Fibroblast of lung (primary cell): Measurements from ENCODE around the gene RBM28. TPM values are rescaled to one million over a fixed set of nuclear protein-coding genes. Genes with fewer than 3 reads are reported as not detected.

Source experiments
- DNase-seq, 2 donors: peaks; one replicate each; pipeline versions ENCODE4 v3.0.0 to v3.0.0-alpha.2; 2010; ENCODE audit warnings: low read depth in 2 of 2
- H2AFZ ChIP-seq: 2 replicates; pipeline ENCODE4 v1.5.1; 2012; ENCODE audit warnings: low read length, control low read depth, inconsistent platforms
- H3K27ac ChIP-seq: 2 replicates; pipeline ENCODE4 v1.5.1; 2011; ENCODE audit warnings: low read length, control low read depth; ENCODE audit not compliant: insufficient read depth
- H3K27me3 ChIP-seq: 2 replicates; pipeline ENCODE4 v1.5.1; 2011; ENCODE audit warnings: mild to moderate bottlenecking, low read length; ENCODE audit not compliant: control insufficient read depth, insufficient read depth
- H3K36me3 ChIP-seq: 2 replicates; pipeline ENCODE4 v1.5.1; 2011; ENCODE audit warnings: low read length; ENCODE audit not compliant: control insufficient read depth, insufficient read depth
- H3K4me1 ChIP-seq: 2 replicates; pipeline ENCODE4 v1.5.1; 2011; ENCODE audit warnings: low read length; ENCODE audit not compliant: control insufficient read depth, insufficient read depth; ENCODE audit errors: extremely low read depth
- H3K4me2 ChIP-seq: 2 replicates; pipeline ENCODE4 v1.5.1; 2011; ENCODE audit warnings: low read length, control low read depth; ENCODE audit not compliant: insufficient read depth; ENCODE audit errors: extremely low read depth
- H3K4me3 ChIP-seq, 4 experiments: fragments of 200-600 bp in 1 of 4; sonication (generic) in 1 of 4; replicated peaks in 1 of 4; 2 replicates each; pipeline ENCODE4 v1.5.1; 2011 to 2016; ENCODE audit warnings: low read length in 4 of 4, low read depth in 3 of 4, mild to moderate bottlenecking in 3 of 4, control low read depth in 2 of 4, inconsistent platforms in 1 of 4, mixed read lengths in 1 of 4; ENCODE audit not compliant: insufficient read depth in 1 of 4; ENCODE audit errors: control extremely low read depth in 1 of 4
- H3K79me2 ChIP-seq: 2 replicates; pipeline ENCODE4 v1.5.1; 2012; ENCODE audit warnings: mild to moderate bottlenecking, low read length, inconsistent platforms; ENCODE audit not compliant: control insufficient read depth, insufficient read depth
- H3K9ac ChIP-seq: 2 replicates; pipeline ENCODE4 v1.5.1; 2011; ENCODE audit warnings: mild to moderate bottlenecking, low read length, control low read depth; ENCODE audit not compliant: insufficient read depth
- H3K9me3 ChIP-seq: 2 replicates; pipeline ENCODE4 v1.5.1; 2012; ENCODE audit warnings: low read depth, low read length; ENCODE audit not compliant: control insufficient read depth, insufficient read depth
- H4K20me1 ChIP-seq: 2 replicates; pipeline ENCODE4 v1.5.1; 2011; ENCODE audit warnings: low read length; ENCODE audit not compliant: control insufficient read depth, insufficient read depth; ENCODE audit errors: extremely low read depth
- EZH2 ChIP-seq: IDR thresholded peaks from 2 replicates; pipeline ENCODE4 v1.5.1; 2012; ENCODE audit warnings: low read length, control low read depth, mild to moderate bottlenecking; ENCODE audit errors: missing control alignments
- polyA plus RNA-seq, 2 donors: library from polyadenylated mRNA; depleted of rRNA in 1 of 2; stranded (reverse) in 1 of 2; unstranded in 1 of 2; fragments of >200 nt; gene quantifications; 2 replicates each; pipeline ENCODE4 v1.2.1, GENCODE V29; 2011 to 2012; ENCODE audit warnings: missing spikeins in 1 of 2
- total RNA-seq: library from RNA; depleted of rRNA; stranded (reverse); fragments of >200 nt; gene quantifications from 2 replicates; pipeline ENCODE4 v1.2.1, GENCODE V29; 2014
- TF ChIP-seq, protein P1 (sequence below), 2 donors: IDR thresholded peaks in 1 of 2; conservative IDR thresholded peaks in 1 of 2; 1 replicate in 1 of 2; 2 replicates in 1 of 2; pipeline ENCODE4 v1.5.1; 2011 to 2012; ENCODE audit warnings: low read length in 2 of 2, control low read depth in 1 of 2, inconsistent platforms in 1 of 2, low read depth in 1 of 2, mild to moderate bottlenecking in 1 of 2

RBM28 gene
- total and polyA plus RNA-seq, 2 donors (not counting 1 experiment from before 2014, with no cell fraction given) = 11.2 to 22.9 TPM

DNA sequence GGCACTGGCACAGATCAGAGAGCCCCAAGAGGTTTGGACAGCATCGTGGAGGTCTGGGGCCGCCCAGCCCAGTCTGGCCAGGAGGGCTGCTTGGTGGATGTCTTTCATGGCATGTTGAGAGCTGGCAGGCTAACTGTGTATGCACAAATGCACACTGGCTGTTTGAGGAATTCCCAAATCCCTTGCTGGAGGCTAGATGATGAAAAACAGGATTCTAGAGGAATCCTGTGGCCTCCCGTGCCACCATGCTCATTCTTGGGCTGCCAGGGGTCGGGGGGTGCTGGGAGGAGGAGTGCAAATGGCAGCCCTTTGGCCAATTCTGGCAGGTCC lies 76.1 kb downstream of the RBM28 start:
- no peaks in the 10 kb centered on the region for H3K9me3 ChIP-seq
- no peaks in the 10 kb centered on the region for H3K79me2 ChIP-seq
- H3K9ac ChIP-seq = no peak overlapping the region
- TF ChIP-seq, protein P1, sequence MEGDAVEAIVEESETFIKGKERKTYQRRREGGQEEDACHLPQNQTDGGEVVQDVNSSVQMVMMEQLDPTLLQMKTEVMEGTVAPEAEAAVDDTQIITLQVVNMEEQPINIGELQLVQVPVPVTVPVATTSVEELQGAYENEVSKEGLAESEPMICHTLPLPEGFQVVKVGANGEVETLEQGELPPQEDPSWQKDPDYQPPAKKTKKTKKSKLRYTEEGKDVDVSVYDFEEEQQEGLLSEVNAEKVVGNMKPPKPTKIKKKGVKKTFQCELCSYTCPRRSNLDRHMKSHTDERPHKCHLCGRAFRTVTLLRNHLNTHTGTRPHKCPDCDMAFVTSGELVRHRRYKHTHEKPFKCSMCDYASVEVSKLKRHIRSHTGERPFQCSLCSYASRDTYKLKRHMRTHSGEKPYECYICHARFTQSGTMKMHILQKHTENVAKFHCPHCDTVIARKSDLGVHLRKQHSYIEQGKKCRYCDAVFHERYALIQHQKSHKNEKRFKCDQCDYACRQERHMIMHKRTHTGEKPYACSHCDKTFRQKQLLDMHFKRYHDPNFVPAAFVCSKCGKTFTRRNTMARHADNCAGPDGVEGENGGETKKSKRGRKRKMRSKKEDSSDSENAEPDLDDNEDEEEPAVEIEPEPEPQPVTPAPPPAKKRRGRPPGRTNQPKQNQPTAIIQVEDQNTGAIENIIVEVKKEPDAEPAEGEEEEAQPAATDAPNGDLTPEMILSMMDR (conservative IDR thresholded peaks at IDR 0.05 in 1 of 2, IDR thresholded peaks at IDR 0.05 in 1 of 2; ENCODE audit: low read depth in 1 of 2, low read length in 2 of 2) = no peak
- no peak for TF ChIP-seq EZH2
- H3K27me3 ChIP-seq = peaks cover 21% of the 10 kb centered on the region
- peak overlapping the region in 1 of 4 experiments; percentile 37 for H3K4me3 ChIP-seq
- H2AFZ ChIP-seq = no peak overlapping the region
- peaks cover 8% of the 10 kb centered on the region for H3K4me1 ChIP-seq
- no peaks in the 10 kb centered on the region for H4K20me1 ChIP-seq
- no peak overlapping the region for H3K27ac ChIP-seq
- no peaks in the 10 kb centered on the region for H3K36me3 ChIP-seq
- peak overlapping the region; percentile 90 for H3K4me2 ChIP-seq
- DNase-seq = no peak

DNA sequence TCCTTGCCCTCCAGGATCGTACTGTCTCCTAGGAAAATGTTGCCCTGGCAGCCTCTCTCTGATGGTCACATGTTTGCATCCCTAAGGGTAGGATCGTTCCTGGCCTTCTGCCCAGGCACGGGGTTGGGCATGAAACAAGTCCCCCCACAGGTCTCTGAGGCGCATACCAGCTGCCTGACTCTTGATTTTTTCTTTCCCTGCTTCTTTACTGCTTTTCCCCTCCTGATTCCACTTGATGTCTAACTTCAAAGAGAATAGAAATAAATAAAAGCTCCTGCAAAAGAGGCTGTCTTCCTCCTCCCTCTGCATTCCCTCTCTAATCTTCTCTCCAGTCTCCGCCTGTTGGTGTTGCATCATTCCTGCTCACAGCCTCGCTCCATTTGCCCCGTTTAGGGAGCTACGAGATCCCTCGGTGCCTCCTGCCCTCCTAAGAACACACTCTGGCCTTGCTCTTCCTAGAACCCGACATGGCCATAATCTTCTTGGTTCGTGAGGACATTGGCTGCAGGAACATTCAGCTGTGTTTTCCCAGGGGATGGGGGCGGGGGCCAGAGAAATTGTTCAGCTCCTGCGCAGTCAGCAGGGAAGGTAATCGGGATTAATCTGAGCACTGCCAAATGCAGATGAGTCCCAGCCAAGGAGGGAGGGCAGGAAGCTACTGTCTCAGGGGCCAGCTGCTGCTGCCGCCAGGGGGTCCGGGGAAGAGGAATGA lies 76.7 kb downstream of the RBM28 start:
- Histone ChIP-seq H4K20me1 (no peaks in the 10 kb centered on the region), H3K4me3 (peak overlapping the region; percentile 12 to 37 (median 18)), H3K4me1 (peaks cover 8% of the 10 kb centered on the region), H3K79me2 (no peaks in the 10 kb centered on the region), H3K4me2 (peak overlapping the region; percentile 90), H3K27me3 (peaks cover 16% of the 10 kb centered on the region), H2AFZ (peak overlapping the region; percentile 73), H3K9me3 (no peaks in the 10 kb centered on the region), H3K9ac (no peak overlapping the region), H3K36me3 (no peaks in the 10 kb centered on the region), H3K27ac (no peak overlapping the region)
- peak; percentile 61 to 70 for DNase-seq
- TF ChIP-seq, protein P1 (conservative IDR thresholded peaks at IDR 0.05 in 1 of 2, IDR thresholded peaks at IDR 0.05 in 1 of 2; ENCODE audit: low read depth in 1 of 2, low read length in 2 of 2) = no peak
- no peak for TF ChIP-seq EZH2

DNA sequence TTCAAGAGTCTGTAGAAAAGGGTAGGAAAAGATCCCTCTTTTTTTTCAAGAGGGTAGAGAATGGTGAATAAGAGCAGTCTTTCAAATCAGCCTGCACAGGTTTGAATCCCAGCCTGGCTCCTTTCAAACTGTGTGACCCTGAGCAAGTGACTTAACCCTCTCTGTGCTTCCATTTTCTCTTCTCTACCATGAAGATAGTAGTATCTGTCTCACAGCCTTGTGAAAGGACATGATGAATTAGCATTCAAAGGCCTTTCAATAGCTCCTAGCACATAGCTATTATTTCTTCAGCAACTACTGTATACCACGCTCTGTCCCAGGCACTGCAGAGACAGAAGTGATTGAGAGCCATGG lies 77.2 kb downstream of the RBM28 start:
- Histone ChIP-seq H2AFZ (peak overlapping the region; percentile 73), H3K9ac (no peak overlapping the region), H3K4me3 (peak overlapping the region in 1 of 4 experiments; percentile 37), H3K27ac (no peak overlapping the region), H3K4me2 (peak overlapping the region; percentile 90), H3K27me3 (peaks cover 10% of the 10 kb centered on the region), H3K4me1 (peaks cover 8% of the 10 kb centered on the region), H3K79me2 (no peaks in the 10 kb centered on the region), H3K9me3 (no peaks in the 10 kb centered on the region), H3K36me3 (no peaks in the 10 kb centered on the region), H4K20me1 (no peaks in the 10 kb centered on the region)
- no peak for DNase-seq
- no peak for TF ChIP-seq EZH2
- TF ChIP-seq, protein P1 (conservative IDR thresholded peaks at IDR 0.05 in 1 of 2, IDR thresholded peaks at IDR 0.05 in 1 of 2; ENCODE audit: low read depth in 1 of 2, low read length in 2 of 2) = no peak
